Fibroblast of lung (primary cell): ENCODE measurements around the gene MIOX. TPM values are rescaled to one million over a fixed set of nuclear protein-coding genes. Genes with fewer than 3 reads are reported as not detected.

ENCODE experiments used
- DNase-seq, 2 donors: peaks; one replicate each; pipeline versions ENCODE4 v3.0.0 to v3.0.0-alpha.2; 2010; ENCODE audit warnings: low read depth in 2 of 2
- H2AFZ ChIP-seq: 2 replicates; pipeline ENCODE4 v1.5.1; 2012; ENCODE audit warnings: low read length, control low read depth, inconsistent platforms
- H3K27ac ChIP-seq: 2 replicates; pipeline ENCODE4 v1.5.1; 2011; ENCODE audit warnings: low read length, control low read depth; ENCODE audit not compliant: insufficient read depth
- H3K27me3 ChIP-seq: 2 replicates; pipeline ENCODE4 v1.5.1; 2011; ENCODE audit warnings: mild to moderate bottlenecking, low read length; ENCODE audit not compliant: control insufficient read depth, insufficient read depth
- H3K36me3 ChIP-seq: 2 replicates; pipeline ENCODE4 v1.5.1; 2011; ENCODE audit warnings: low read length; ENCODE audit not compliant: control insufficient read depth, insufficient read depth
- H3K4me1 ChIP-seq: 2 replicates; pipeline ENCODE4 v1.5.1; 2011; ENCODE audit warnings: low read length; ENCODE audit not compliant: control insufficient read depth, insufficient read depth; ENCODE audit errors: extremely low read depth
- H3K4me2 ChIP-seq: 2 replicates; pipeline ENCODE4 v1.5.1; 2011; ENCODE audit warnings: low read length, control low read depth; ENCODE audit not compliant: insufficient read depth; ENCODE audit errors: extremely low read depth
- H3K4me3 ChIP-seq, 4 experiments: fragments of 200-600 bp in 1 of 4; sonication (generic) in 1 of 4; replicated peaks in 1 of 4; 2 replicates each; pipeline ENCODE4 v1.5.1; 2011 to 2016; ENCODE audit warnings: low read length in 4 of 4, low read depth in 3 of 4, mild to moderate bottlenecking in 3 of 4, control low read depth in 2 of 4, inconsistent platforms in 1 of 4, mixed read lengths in 1 of 4; ENCODE audit not compliant: insufficient read depth in 1 of 4; ENCODE audit errors: control extremely low read depth in 1 of 4
- H3K79me2 ChIP-seq: 2 replicates; pipeline ENCODE4 v1.5.1; 2012; ENCODE audit warnings: mild to moderate bottlenecking, low read length, inconsistent platforms; ENCODE audit not compliant: control insufficient read depth, insufficient read depth
- H3K9ac ChIP-seq: 2 replicates; pipeline ENCODE4 v1.5.1; 2011; ENCODE audit warnings: mild to moderate bottlenecking, low read length, control low read depth; ENCODE audit not compliant: insufficient read depth
- H3K9me3 ChIP-seq: 2 replicates; pipeline ENCODE4 v1.5.1; 2012; ENCODE audit warnings: low read depth, low read length; ENCODE audit not compliant: control insufficient read depth, insufficient read depth
- H4K20me1 ChIP-seq: 2 replicates; pipeline ENCODE4 v1.5.1; 2011; ENCODE audit warnings: low read length; ENCODE audit not compliant: control insufficient read depth, insufficient read depth; ENCODE audit errors: extremely low read depth
- EZH2 ChIP-seq: IDR thresholded peaks from 2 replicates; pipeline ENCODE4 v1.5.1; 2012; ENCODE audit warnings: low read length, control low read depth, mild to moderate bottlenecking; ENCODE audit errors: missing control alignments
- polyA plus RNA-seq, 2 donors: library from polyadenylated mRNA; depleted of rRNA in 1 of 2; stranded (reverse) in 1 of 2; unstranded in 1 of 2; fragments of >200 nt; gene quantifications; 2 replicates each; pipeline ENCODE4 v1.2.1, GENCODE V29; 2011 to 2012; ENCODE audit warnings: missing spikeins in 1 of 2
- total RNA-seq: library from RNA; depleted of rRNA; stranded (reverse); fragments of >200 nt; gene quantifications from 2 replicates; pipeline ENCODE4 v1.2.1, GENCODE V29; 2014
- TF ChIP-seq, protein P1 (sequence below), 2 donors: IDR thresholded peaks in 1 of 2; conservative IDR thresholded peaks in 1 of 2; 1 replicate in 1 of 2; 2 replicates in 1 of 2; pipeline ENCODE4 v1.5.1; 2011 to 2012; ENCODE audit warnings: low read length in 2 of 2, control low read depth in 1 of 2, inconsistent platforms in 1 of 2, low read depth in 1 of 2, mild to moderate bottlenecking in 1 of 2

The MIOX gene
- total and polyA plus RNA-seq, 2 donors (not counting 1 experiment from before 2014, with no cell fraction given) = 0.06 to 0.17 TPM

DNA sequence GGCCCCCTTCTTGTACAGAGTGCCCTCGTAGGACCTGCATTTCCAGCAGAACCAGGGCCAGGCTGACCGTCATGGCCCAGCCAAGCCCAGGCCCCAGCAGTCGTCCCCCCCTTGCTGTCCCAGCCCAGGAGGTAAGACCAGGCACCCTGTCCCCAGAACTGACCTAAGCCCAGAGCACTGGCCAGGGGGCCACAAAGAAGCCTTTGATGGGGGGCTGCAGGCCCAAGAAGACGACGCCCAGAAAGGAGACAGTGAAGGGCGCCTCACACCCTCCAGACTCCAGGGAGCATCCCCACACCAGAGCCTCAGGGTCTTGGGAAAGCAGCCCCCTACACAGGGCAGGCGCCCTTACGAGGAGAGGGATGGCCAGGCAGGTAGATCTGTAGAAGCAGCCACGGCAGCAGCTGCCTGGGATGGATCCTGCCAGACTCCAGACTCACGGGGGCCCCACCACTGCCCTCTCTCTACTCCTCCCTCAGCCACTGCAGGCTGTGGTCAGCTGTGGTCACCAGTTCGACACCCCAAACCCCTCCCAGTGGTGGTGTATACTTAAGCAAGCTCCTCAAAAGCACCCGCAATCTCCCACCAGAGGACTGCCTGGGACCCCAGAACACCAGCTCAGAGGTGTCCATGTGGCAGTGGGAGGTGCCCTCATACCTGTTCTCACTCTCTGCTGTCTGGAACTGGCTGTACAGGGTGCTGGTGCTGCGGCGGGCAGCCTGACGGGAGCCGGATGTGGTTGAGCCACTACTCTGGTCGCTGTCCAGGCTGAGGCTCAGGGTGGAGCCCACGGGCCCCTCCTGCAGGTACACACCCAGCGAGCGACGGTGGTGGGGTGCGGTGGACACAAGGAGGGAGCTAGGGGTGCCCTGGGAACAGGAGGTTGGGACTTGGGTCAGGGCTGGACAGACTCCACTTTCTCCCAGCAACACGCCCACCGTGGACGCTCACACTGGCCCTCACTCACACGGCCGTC lies 38.8 kb upstream of the MIOX start:
- no peak overlapping the region for H3K4me2 ChIP-seq
- no peaks in the 10 kb centered on the region for H4K20me1 ChIP-seq
- H3K79me2 ChIP-seq = no peaks in the 10 kb centered on the region
- no peak overlapping the region for H2AFZ ChIP-seq
- H3K4me1 ChIP-seq = peaks cover 8% of the 10 kb centered on the region
- no peak for DNase-seq
- H3K4me3 ChIP-seq = no peak overlapping the region
- no peak overlapping the region for H3K27ac ChIP-seq
- no peak overlapping the region for H3K9ac ChIP-seq
- no peaks in the 10 kb centered on the region for H3K9me3 ChIP-seq
- peaks cover 24% of the 10 kb centered on the region for H3K36me3 ChIP-seq
- TF ChIP-seq, protein P1, sequence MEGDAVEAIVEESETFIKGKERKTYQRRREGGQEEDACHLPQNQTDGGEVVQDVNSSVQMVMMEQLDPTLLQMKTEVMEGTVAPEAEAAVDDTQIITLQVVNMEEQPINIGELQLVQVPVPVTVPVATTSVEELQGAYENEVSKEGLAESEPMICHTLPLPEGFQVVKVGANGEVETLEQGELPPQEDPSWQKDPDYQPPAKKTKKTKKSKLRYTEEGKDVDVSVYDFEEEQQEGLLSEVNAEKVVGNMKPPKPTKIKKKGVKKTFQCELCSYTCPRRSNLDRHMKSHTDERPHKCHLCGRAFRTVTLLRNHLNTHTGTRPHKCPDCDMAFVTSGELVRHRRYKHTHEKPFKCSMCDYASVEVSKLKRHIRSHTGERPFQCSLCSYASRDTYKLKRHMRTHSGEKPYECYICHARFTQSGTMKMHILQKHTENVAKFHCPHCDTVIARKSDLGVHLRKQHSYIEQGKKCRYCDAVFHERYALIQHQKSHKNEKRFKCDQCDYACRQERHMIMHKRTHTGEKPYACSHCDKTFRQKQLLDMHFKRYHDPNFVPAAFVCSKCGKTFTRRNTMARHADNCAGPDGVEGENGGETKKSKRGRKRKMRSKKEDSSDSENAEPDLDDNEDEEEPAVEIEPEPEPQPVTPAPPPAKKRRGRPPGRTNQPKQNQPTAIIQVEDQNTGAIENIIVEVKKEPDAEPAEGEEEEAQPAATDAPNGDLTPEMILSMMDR (conservative IDR thresholded peaks at IDR 0.05 in 1 of 2, IDR thresholded peaks at IDR 0.05 in 1 of 2; ENCODE audit: low read depth in 1 of 2, low read length in 2 of 2) = no peak
- TF ChIP-seq EZH2 = no peak
- H3K27me3 ChIP-seq = no peaks in the 10 kb centered on the region

GRCh38 chr22:50452649-50453048 lies 34.0 kb upstream of the MIOX start:
- Histone ChIP-seq H4K20me1 (no peaks in the 10 kb centered on the region), H3K4me3 (no peak overlapping the region), H3K36me3 (peaks cover 23% of the 10 kb centered on the region), H3K27ac (no peak overlapping the region), H3K9ac (no peak overlapping the region), H3K27me3 (no peaks in the 10 kb centered on the region), H3K4me2 (no peak overlapping the region), H2AFZ (no peak overlapping the region), H3K79me2 (no peaks in the 10 kb centered on the region), H3K4me1 (no peaks in the 10 kb centered on the region), H3K9me3 (no peaks in the 10 kb centered on the region)
- DNase-seq = no peak
- no peak for TF ChIP-seq EZH2
- TF ChIP-seq, protein P1 (conservative IDR thresholded peaks at IDR 0.05 in 1 of 2, IDR thresholded peaks at IDR 0.05 in 1 of 2; ENCODE audit: low read depth in 1 of 2, low read length in 2 of 2) = no peak

GRCh38 chr22:50454556-50455075 lies 32.0 kb upstream of the MIOX start:
- H3K4me2 ChIP-seq = no peak overlapping the region
- no peaks in the 10 kb centered on the region for H3K79me2 ChIP-seq
- no peak overlapping the region for H3K9ac ChIP-seq
- no peak for DNase-seq
- no peaks in the 10 kb centered on the region for H3K27me3 ChIP-seq
- H3K4me3 ChIP-seq = no peak overlapping the region
- no peaks in the 10 kb centered on the region for H4K20me1 ChIP-seq
- no peak overlapping the region for H3K27ac ChIP-seq
- peaks cover 22% of the 10 kb centered on the region for H3K36me3 ChIP-seq
- H2AFZ ChIP-seq = no peak overlapping the region
- TF ChIP-seq, protein P1 (conservative IDR thresholded peaks at IDR 0.05 in 1 of 2, IDR thresholded peaks at IDR 0.05 in 1 of 2; ENCODE audit: low read depth in 1 of 2, low read length in 2 of 2) = no peak
- TF ChIP-seq EZH2 = no peak
- no peaks in the 10 kb centered on the region for H3K4me1 ChIP-seq
- H3K9me3 ChIP-seq = no peaks in the 10 kb centered on the region
